PC-3 (cell line): ENCODE measurements around the gene MMUT. TPM values are rescaled to one million over a fixed set of nuclear protein-coding genes. Genes with fewer than 3 reads are reported as not detected.
"Not testable (repeated sequence)": the region's sequence is repeated elsewhere in the genome, so short reads cannot be mapped to it uniquely, and the experiment has no call there.

Experiments
- ATAC-seq: fragments of 200-7000 bp; cut with Tn5 transposase; 2 replicates; pipeline ENCODE4 v1.9.1; 2020; ENCODE audit warnings: mild to moderate bottlenecking, moderate library complexity
- BruUV-seq: library from RNA; stranded (reverse); fragments of 400-500 nt; replicated peaks from 2 replicates; lab custom pipeline; 2021; lab: Mats Ljungman, UMichigan
- CTCF ChIA-PET: fragments of 300-600 bp; sonication (Branson Sonifier 250); formaldehyde crosslinking; loops from one replicate; lab custom pipeline; 2022; ENCODE audit warnings: antibody characterized with exemption; lab: Charles Lee
- POLR2A ChIA-PET: fragments of 300-600 bp; sonication (Branson Sonifier 250); formaldehyde crosslinking; loops from one replicate; lab custom pipeline; 2022; ENCODE audit warnings: antibody characterized with exemption; ENCODE audit not compliant: unreplicated experiment; lab: Charles Lee
- DNase-seq: peaks from one replicate; pipeline ENCODE4 v3.0.0-alpha.2; 2015
- H2AFZ ChIP-seq: fragments of 300-600 bp; sonication (generic); 2 replicates; pipeline ENCODE4 v1.6.0; 2016; ENCODE audit warnings: antibody characterized with exemption, low read length
- H3F3A ChIP-seq: fragments of 300-600 bp; sonication (generic); one replicate; pipeline ENCODE4 v1.6.0; 2017; ENCODE audit warnings: antibody characterized with exemption, low read length, control low read depth, mild to moderate bottlenecking; ENCODE audit not compliant: unreplicated experiment
- H3K27ac ChIP-seq: fragments of 300-600 bp; sonication (generic); 2 replicates; pipeline ENCODE4 v1.5.1; 2016; ENCODE audit warnings: mild to moderate bottlenecking, low read length
- H3K27me3 ChIP-seq: fragments of 300-600 bp; sonication (generic); 2 replicates; pipeline ENCODE4 v1.6.1; 2016; ENCODE audit warnings: low read length, mixed read lengths
- H3K36me3 ChIP-seq: fragments of 300-600 bp; sonication (generic); 2 replicates; pipeline ENCODE4 v1.6.1; 2016; ENCODE audit warnings: low read depth, mixed run types, low read length, mixed read lengths
- H3K4me1 ChIP-seq: fragments of 300-600 bp; sonication (generic); 2 replicates; pipeline ENCODE4 v1.5.1; 2016; ENCODE audit warnings: low read length; ENCODE audit not compliant: insufficient read depth
- H3K4me2 ChIP-seq: fragments of 300-600 bp; sonication (generic); 2 replicates; pipeline ENCODE4 v1.6.0; 2016; ENCODE audit warnings: low read length
- H3K4me3 ChIP-seq: fragments of 300-600 bp; sonication (generic); 2 replicates; pipeline ENCODE4 v1.5.1; 2016; ENCODE audit warnings: mild to moderate bottlenecking, low read length, mixed read lengths
- H3K79me2 ChIP-seq: fragments of 300-600 bp; sonication (generic); 2 replicates; pipeline ENCODE4 v1.6.1; 2017; ENCODE audit warnings: low read length, mixed read lengths
- H3K9ac ChIP-seq: fragments of 300-600 bp; sonication (generic); 2 replicates; pipeline ENCODE4 v1.6.0; 2016; ENCODE audit warnings: mild to moderate bottlenecking, low read length
- H3K9me2 ChIP-seq: fragments of 300-600 bp; sonication (generic); replicated peaks from 2 replicates; pipeline ENCODE4 v1.6.1; 2016; ENCODE audit warnings: mixed run types, low read length, mixed read lengths
- H3K9me3 ChIP-seq: fragments of 300-600 bp; sonication (generic); 2 replicates; pipeline ENCODE4 v1.6.1; 2016; ENCODE audit warnings: low read length, mixed read lengths
- H4K20me1 ChIP-seq: fragments of 300-600 bp; sonication (generic); 2 replicates; pipeline ENCODE4 v1.6.1; 2016; ENCODE audit warnings: low read length, mixed read lengths
- EZH2 ChIP-seq: fragments of 300-600 bp; sonication (generic); IDR thresholded peaks from one replicate; pipeline ENCODE4 v1.6.1; 2017; ENCODE audit warnings: antibody characterized with exemption, mild to moderate bottlenecking, low read length; ENCODE audit not compliant: unreplicated experiment
- EZH2phosphoT487 ChIP-seq: fragments of 300-600 bp; sonication (generic); IDR thresholded peaks from 2 replicates; pipeline ENCODE4 v1.6.1; 2018; ENCODE audit warnings: mild to moderate bottlenecking, antibody characterized with exemption, low read length, borderline replicate concordance
- intact Hi-C: fragments of 100-400 bp; cut with micrococcal nuclease; formaldehyde crosslinking; loops from 2 replicates; pipeline ENCODE4 v1.9.0; 2023
- total RNA-seq: library from RNA; depleted of rRNA; stranded (reverse); fragments of >200 nt; gene quantifications from 2 replicates; pipeline ENCODE4 v1.2.3, GENCODE V29; 2014
- TF ChIP-seq, protein P1 (sequence below): fragments of 300-600 bp; sonication (generic); conservative IDR thresholded peaks from 2 replicates; pipeline ENCODE4 v1.5.1; 2017; ENCODE audit warnings: antibody characterized with exemption, low read depth, mild to moderate bottlenecking, low read length

MMUT gene
- total RNA-seq, 1 experiment from 2014 or later: 4.5 TPM

DNA sequence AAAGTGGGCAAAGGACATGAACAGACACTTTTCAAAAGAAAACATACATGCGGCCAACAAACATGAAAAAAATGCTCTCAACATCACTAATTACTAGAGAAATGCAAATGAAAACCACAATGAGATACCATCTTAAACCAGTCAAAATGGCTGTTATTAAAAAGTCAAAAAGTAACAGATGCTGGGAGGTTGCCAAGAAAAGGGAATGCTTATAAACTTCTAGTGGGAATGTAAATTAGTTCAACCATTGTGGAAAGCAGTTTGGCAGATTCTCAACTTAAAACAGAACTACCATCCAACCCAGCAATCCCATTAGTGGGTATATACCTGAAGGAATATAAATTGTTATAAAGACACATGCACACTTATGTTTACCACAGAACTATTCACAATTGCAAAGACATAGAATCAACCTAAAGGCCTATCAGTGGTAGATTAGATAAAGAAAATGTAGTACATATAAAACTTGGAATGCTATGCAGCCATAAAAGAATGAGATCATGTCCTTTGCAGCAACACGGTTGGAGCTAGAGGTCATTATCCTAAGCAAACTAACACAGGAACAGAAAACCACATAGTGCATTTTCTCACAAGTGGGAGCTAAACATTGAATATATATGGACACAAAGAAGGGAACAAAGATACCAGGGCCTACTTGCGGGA is 16.4 kb upstream of the MMUT start:
- intact Hi-C loops: no loop called here
- TF ChIP-seq, protein P1, sequence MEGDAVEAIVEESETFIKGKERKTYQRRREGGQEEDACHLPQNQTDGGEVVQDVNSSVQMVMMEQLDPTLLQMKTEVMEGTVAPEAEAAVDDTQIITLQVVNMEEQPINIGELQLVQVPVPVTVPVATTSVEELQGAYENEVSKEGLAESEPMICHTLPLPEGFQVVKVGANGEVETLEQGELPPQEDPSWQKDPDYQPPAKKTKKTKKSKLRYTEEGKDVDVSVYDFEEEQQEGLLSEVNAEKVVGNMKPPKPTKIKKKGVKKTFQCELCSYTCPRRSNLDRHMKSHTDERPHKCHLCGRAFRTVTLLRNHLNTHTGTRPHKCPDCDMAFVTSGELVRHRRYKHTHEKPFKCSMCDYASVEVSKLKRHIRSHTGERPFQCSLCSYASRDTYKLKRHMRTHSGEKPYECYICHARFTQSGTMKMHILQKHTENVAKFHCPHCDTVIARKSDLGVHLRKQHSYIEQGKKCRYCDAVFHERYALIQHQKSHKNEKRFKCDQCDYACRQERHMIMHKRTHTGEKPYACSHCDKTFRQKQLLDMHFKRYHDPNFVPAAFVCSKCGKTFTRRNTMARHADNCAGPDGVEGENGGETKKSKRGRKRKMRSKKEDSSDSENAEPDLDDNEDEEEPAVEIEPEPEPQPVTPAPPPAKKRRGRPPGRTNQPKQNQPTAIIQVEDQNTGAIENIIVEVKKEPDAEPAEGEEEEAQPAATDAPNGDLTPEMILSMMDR: no peak
- TF ChIP-seq EZH2phosphoT487 (no peak), EZH2 (no peak)
- Histone ChIP-seq H3K9me2 (no peaks in the 10 kb centered on the region), H3K9ac (no peak overlapping the region), H3K4me2 (no peak overlapping the region), H3K27me3 (no peaks in the 10 kb centered on the region), H3K9me3 (no peaks in the 10 kb centered on the region), H3K27ac (no peak overlapping the region), H2AFZ (no peak overlapping the region), H3K4me1 (no peaks in the 10 kb centered on the region), H3K4me3 (no peak overlapping the region), H3K79me2 (no peaks in the 10 kb centered on the region), H4K20me1 (no peaks in the 10 kb centered on the region), H3K36me3 (peaks cover 8% of the 10 kb centered on the region; the same call in 1 of the 2 replicates), H3F3A (no peaks in the 10 kb centered on the region)
- DNase-seq (no peak), ATAC-seq (no peak)
- no TSS peak for BruUV-seq
- POLR2A ChIA-PET: no interaction called here
- CTCF ChIA-PET: no interaction called here

GRCh38 chr6:49476564-49476963 is 13.5 kb upstream of the MMUT start:
- H3K9me3 ChIP-seq, POLR2A ChIA-PET, H3K79me2 ChIP-seq, H3K27me3 ChIP-seq, H3K27ac ChIP-seq, H3F3A ChIP-seq, ATAC-seq, CTCF ChIA-PET, H4K20me1 ChIP-seq, DNase-seq, intact Hi-C loops, H3K4me1 ChIP-seq, H3K4me3 ChIP-seq, H2AFZ ChIP-seq, H3K4me2 ChIP-seq, H3K9ac ChIP-seq, H3K9me2 ChIP-seq, BruUV-seq: not testable (repeated sequence)
- peaks cover 16% of the 10 kb centered on the region for H3K36me3 ChIP-seq

DNA sequence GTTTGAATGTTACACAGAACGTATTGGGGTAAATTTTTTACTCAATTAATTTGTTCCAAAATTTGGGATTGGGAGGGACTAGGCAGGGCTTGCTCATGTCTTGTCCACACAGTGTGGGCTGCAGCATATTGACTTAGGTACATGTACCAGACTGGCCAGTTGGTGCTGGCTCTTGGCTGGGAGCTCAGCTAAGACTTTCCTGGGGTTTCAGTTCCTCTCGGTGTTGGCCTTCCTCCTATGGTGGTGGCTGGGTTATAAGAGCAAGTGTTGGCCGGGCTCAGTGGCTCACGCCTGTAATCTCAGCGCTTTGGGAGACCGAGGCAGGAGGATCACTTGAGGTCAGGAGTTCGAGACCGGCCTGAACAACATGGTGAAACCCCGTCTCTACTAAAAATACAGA is 5.0 kb upstream of the MMUT start:
- Histone ChIP-seq H3K4me1 (peaks cover 10% of the 10 kb centered on the region), H3K27ac (no peak overlapping the region), H3K36me3 (peaks cover 14% of the 10 kb centered on the region), H3K9me3 (no peaks in the 10 kb centered on the region), H3K79me2 (peaks cover 59% of the 10 kb centered on the region), H3K9ac (no peak overlapping the region), H3K9me2 (no peaks in the 10 kb centered on the region), H4K20me1 (no peaks in the 10 kb centered on the region), H3K27me3 (no peaks in the 10 kb centered on the region), H2AFZ (no peak overlapping the region), H3K4me3 (no peak overlapping the region), H3K4me2 (no peak overlapping the region), H3F3A (no peaks in the 10 kb centered on the region)
- no TSS peak for BruUV-seq
- ATAC-seq (no peak), DNase-seq (no peak)
- no peak for TF ChIP-seq EZH2
- TF ChIP-seq, protein P1: no peak
- no peak for TF ChIP-seq EZH2phosphoT487
- ChIA-PET POLR2A (no interaction called here), CTCF (no interaction called here)
- intact Hi-C loops: no loop called here
